ENCODE data around the gene ZNF705A. TPM values are rescaled to one million over a fixed set of nuclear protein-coding genes. Genes with fewer than 3 reads are reported as not detected.
"Not testable (repeated sequence)": the region's sequence is repeated elsewhere in the genome, so short reads cannot be mapped to it uniquely, and the experiment has no call there.

Gene ZNF705A
- total and polyA plus RNA-seq, 2 donors (not counting 1 experiment from before 2014, with no cell fraction given): not detected

DNA sequence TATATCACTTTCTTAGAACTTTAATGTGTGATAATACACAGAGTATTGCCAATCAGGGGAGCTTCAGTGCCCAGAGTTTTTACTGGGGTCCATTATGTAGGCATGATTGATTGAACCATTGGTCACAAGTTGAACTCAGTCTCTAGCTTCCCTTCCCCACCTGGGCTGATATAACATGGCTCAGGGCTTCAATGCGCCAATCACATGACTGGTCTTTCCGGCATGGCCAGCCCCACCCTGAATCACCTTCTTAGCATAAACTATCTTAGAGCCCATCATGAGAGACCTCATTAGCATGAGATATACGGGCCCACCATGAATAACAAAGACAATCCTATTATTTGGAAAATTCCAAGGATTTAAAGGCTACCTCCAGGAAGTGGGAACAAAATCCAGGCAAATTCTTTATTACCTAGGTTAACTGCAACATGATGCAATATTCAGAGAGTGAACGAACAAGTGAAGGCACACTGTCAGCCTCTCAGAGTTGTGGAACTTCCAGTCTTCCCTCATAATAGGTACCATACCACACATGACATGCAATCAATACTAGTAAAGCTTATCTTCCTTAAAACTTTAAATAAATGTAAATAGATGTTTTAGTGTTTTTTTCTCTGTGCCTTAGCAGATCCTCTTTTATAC lies 36.6 kb upstream of the ZNF705A start:
- Histone ChIP-seq H3K27me3 (ENCODE audit: control insufficient read depth, insufficient read depth, low read length) (no peaks in the 10 kb centered on the region), H4K20me1 (ENCODE audit: control insufficient read depth, extremely low read depth, insufficient read depth, low read length) (no peaks in the 10 kb centered on the region), H2AFZ (ENCODE audit: low read length) (no peak overlapping the region), H3K27ac (ENCODE audit: insufficient read depth, low read length) (no peak overlapping the region), H3K79me2 (ENCODE audit: control insufficient read depth, insufficient read depth, low read length) (no peaks in the 10 kb centered on the region), H3K4me1 (ENCODE audit: control insufficient read depth, extremely low read depth, insufficient read depth, low read length) (no peaks in the 10 kb centered on the region), H3K36me3 (ENCODE audit: control insufficient read depth, insufficient read depth, low read length) (no peaks in the 10 kb centered on the region), H3K4me3 (replicated peaks in 1 of 4; ENCODE audit: control extremely low read depth in 1 of 4, insufficient read depth in 1 of 4, low read depth in 3 of 4, low read length in 4 of 4) (no peak overlapping the region), H3K9ac (ENCODE audit: insufficient read depth, low read length) (no peak overlapping the region), H3K4me2 (ENCODE audit: extremely low read depth, insufficient read depth, low read length) (no peak overlapping the region), H3K9me3 (ENCODE audit: control insufficient read depth, insufficient read depth, low read depth, low read length) (no peaks in the 10 kb centered on the region)
- DNase-seq (ENCODE audit: low read depth in 2 of 2): no peak
- TF ChIP-seq EZH2 (IDR thresholded peaks at IDR 0.05; ENCODE audit: low read length, missing control alignments): no peak
- TF ChIP-seq, protein P1, sequence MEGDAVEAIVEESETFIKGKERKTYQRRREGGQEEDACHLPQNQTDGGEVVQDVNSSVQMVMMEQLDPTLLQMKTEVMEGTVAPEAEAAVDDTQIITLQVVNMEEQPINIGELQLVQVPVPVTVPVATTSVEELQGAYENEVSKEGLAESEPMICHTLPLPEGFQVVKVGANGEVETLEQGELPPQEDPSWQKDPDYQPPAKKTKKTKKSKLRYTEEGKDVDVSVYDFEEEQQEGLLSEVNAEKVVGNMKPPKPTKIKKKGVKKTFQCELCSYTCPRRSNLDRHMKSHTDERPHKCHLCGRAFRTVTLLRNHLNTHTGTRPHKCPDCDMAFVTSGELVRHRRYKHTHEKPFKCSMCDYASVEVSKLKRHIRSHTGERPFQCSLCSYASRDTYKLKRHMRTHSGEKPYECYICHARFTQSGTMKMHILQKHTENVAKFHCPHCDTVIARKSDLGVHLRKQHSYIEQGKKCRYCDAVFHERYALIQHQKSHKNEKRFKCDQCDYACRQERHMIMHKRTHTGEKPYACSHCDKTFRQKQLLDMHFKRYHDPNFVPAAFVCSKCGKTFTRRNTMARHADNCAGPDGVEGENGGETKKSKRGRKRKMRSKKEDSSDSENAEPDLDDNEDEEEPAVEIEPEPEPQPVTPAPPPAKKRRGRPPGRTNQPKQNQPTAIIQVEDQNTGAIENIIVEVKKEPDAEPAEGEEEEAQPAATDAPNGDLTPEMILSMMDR (conservative IDR thresholded peaks at IDR 0.05 in 1 of 2, IDR thresholded peaks at IDR 0.05 in 1 of 2; ENCODE audit: low read depth in 1 of 2, low read length in 2 of 2): no peak

DNA sequence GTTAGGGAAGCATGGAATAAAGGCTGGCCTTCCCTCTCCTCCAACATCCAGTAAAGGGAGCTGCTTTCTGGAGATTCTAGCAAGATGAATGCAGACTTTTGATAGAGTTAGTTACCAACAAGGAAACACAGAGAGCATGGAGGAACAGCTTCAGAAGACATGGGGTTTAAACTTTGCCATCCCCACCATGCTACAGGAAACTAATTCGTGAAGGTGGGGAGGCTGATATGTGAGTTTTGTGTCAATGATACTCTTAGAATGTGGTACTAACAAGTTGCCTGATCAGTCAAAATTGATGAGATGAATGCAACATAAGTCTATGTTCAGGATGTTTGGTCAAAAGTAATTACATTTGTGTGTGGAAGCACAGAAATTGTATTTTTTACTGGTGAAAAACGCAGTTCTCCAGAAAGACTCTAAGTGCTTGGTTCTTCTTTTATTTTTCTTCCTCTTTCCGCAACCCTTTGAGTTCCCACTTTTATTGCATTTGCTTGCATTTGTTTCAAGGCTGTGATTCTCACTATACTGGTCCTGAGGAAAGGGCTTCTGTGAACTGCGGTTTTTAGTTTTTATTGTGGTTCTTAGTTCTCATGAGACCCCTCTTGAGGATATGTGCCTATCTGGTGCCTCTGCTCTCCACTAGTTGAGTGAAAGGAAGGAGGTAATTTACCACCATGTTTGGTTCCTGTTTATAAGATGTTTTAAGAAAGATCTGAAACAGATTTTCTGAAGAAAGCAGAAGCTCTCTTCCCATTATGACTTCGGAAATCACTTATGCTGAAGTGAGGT lies 33.5 kb upstream of the ZNF705A start, which contains the start of gene CLEC4A:
TSS of gene CLEC4A (plus strand) at position 494 of the 789 bp plus-strand sequence. CDS start at position 756, 262 bp downstream.
- no peaks in the 10 kb centered on the region for H3K79me2 ChIP-seq (ENCODE audit: control insufficient read depth, insufficient read depth, low read length)
- H4K20me1 ChIP-seq (ENCODE audit: control insufficient read depth, extremely low read depth, insufficient read depth, low read length): no peaks in the 10 kb centered on the region
- no peak for DNase-seq (ENCODE audit: low read depth in 2 of 2)
- H3K4me3 ChIP-seq (replicated peaks in 1 of 4; ENCODE audit: control extremely low read depth in 1 of 4, insufficient read depth in 1 of 4, low read depth in 3 of 4, low read length in 4 of 4): no peak within 1 kb of the TSS
- no peak within 1 kb of the TSS for H3K4me2 ChIP-seq (ENCODE audit: extremely low read depth, insufficient read depth, low read length)
- H3K36me3 ChIP-seq (ENCODE audit: control insufficient read depth, insufficient read depth, low read length): no peaks in the 10 kb centered on the region
- H3K4me1 ChIP-seq (ENCODE audit: control insufficient read depth, extremely low read depth, insufficient read depth, low read length): no peaks in the 10 kb centered on the region
- H2AFZ ChIP-seq (ENCODE audit: low read length): no peak within 1 kb of the TSS
- no peaks in the 10 kb centered on the region for H3K9me3 ChIP-seq (ENCODE audit: control insufficient read depth, insufficient read depth, low read depth, low read length)
- TF ChIP-seq EZH2 (IDR thresholded peaks at IDR 0.05; ENCODE audit: low read length, missing control alignments): no peak
- TF ChIP-seq, protein P1 (conservative IDR thresholded peaks at IDR 0.05 in 1 of 2, IDR thresholded peaks at IDR 0.05 in 1 of 2; ENCODE audit: low read depth in 1 of 2, low read length in 2 of 2): no peak
- no peak within 1 kb of the TSS for H3K9ac ChIP-seq (ENCODE audit: insufficient read depth, low read length)
- no peak within 1 kb of the TSS for H3K27ac ChIP-seq (ENCODE audit: insufficient read depth, low read length)
- no peaks in the 10 kb centered on the region for H3K27me3 ChIP-seq (ENCODE audit: control insufficient read depth, insufficient read depth, low read length)

DNA sequence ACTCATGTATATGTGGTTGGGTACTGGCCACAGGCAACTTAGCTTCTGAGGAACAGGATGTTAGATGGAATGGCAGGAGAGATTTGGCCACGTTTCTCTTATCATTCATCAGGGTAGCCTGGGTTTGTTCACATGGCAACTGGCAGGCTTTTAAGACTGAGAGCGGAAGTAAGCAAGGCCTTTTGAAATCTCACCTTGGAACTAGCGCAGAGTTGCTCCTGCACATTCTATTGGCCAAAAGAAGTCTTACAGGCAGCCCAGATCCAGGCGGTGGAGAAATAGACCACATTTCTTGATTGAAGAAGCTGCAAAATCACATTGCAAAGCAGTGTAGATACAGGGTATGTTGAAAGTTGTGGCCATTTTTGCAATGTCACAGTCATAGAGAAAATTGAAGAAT lies 29.7 kb upstream of the ZNF705A start:
- no peak overlapping the region for H3K9ac ChIP-seq (ENCODE audit: insufficient read depth, low read length)
- no peaks in the 10 kb centered on the region for H3K36me3 ChIP-seq (ENCODE audit: control insufficient read depth, insufficient read depth, low read length)
- no peak overlapping the region for H2AFZ ChIP-seq (ENCODE audit: low read length)
- H3K79me2 ChIP-seq (ENCODE audit: control insufficient read depth, insufficient read depth, low read length): no peaks in the 10 kb centered on the region
- no peaks in the 10 kb centered on the region for H4K20me1 ChIP-seq (ENCODE audit: control insufficient read depth, extremely low read depth, insufficient read depth, low read length)
- no peak for DNase-seq (ENCODE audit: low read depth in 2 of 2)
- H3K27ac ChIP-seq (ENCODE audit: insufficient read depth, low read length): no peak overlapping the region
- no peaks in the 10 kb centered on the region for H3K4me1 ChIP-seq (ENCODE audit: control insufficient read depth, extremely low read depth, insufficient read depth, low read length)
- no peaks in the 10 kb centered on the region for H3K27me3 ChIP-seq (ENCODE audit: control insufficient read depth, insufficient read depth, low read length)
- H3K9me3 ChIP-seq (ENCODE audit: control insufficient read depth, insufficient read depth, low read depth, low read length): no peaks in the 10 kb centered on the region
- no peak for TF ChIP-seq EZH2 (IDR thresholded peaks at IDR 0.05; ENCODE audit: low read length, missing control alignments)
- TF ChIP-seq, protein P1 (conservative IDR thresholded peaks at IDR 0.05 in 1 of 2, IDR thresholded peaks at IDR 0.05 in 1 of 2; ENCODE audit: low read depth in 1 of 2, low read length in 2 of 2): no peak
- no peak overlapping the region for H3K4me2 ChIP-seq (ENCODE audit: extremely low read depth, insufficient read depth, low read length)
- H3K4me3 ChIP-seq (replicated peaks in 1 of 4; ENCODE audit: control extremely low read depth in 1 of 4, insufficient read depth in 1 of 4, low read depth in 3 of 4, low read length in 4 of 4): no peak overlapping the region

DNA sequence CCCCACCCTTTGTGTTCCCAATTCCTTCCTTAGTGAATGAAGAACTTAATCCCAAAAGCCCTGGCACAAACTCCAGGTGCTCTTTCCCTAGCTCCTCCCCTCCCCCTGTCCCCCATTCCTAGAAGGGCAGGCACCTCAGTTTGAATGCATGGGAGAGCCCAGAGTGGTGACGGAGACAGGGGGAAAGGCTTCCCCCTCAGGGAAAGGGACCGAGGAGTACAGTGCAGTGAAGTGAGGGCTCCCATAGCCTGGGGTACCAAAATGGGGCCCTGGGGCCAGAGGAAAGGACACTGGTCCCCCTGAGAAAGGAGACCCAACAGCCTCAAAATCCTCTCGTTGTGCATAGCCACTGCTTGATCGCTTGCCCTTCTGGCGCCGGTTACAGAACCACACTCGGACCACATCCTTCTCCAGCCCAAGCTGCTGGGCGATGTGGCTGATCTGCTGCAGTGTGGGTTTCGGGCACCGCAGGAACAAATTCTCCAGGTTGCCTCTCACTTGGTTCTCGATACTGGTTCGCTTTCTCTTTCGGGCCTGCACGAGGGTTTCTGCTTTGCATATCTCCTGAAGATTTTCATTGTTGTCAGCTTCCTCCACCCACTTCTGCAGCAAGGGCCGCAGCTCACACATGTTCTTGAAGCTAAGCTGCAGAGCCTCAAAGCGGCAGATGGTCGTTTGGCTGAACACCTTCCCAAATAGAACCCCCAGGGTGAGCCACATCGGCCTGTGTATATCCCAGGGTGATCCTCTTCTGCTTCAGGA lies 23.0 kb upstream of the ZNF705A start:
- not testable (repeated sequence) for H3K36me3 ChIP-seq (ENCODE audit: control insufficient read depth, insufficient read depth, low read length); H3K4me3 ChIP-seq (replicated peaks in 1 of 4; ENCODE audit: control extremely low read depth in 1 of 4, insufficient read depth in 1 of 4, low read depth in 3 of 4, low read length in 4 of 4); H4K20me1 ChIP-seq (ENCODE audit: control insufficient read depth, extremely low read depth, insufficient read depth, low read length); H3K4me1 ChIP-seq (ENCODE audit: control insufficient read depth, extremely low read depth, insufficient read depth, low read length); H3K9ac ChIP-seq (ENCODE audit: insufficient read depth, low read length); H3K27me3 ChIP-seq (ENCODE audit: control insufficient read depth, insufficient read depth, low read length); H3K9me3 ChIP-seq (ENCODE audit: control insufficient read depth, insufficient read depth, low read depth, low read length); H3K79me2 ChIP-seq (ENCODE audit: control insufficient read depth, insufficient read depth, low read length); H3K27ac ChIP-seq (ENCODE audit: insufficient read depth, low read length); DNase-seq (ENCODE audit: low read depth in 2 of 2); H3K4me2 ChIP-seq (ENCODE audit: extremely low read depth, insufficient read depth, low read length); H2AFZ ChIP-seq (ENCODE audit: low read length)

Measured in fibroblast of lung (primary cell).